Measurements from ENCODE around the gene SLC31A1. TPM values are rescaled to one million over a fixed set of nuclear protein-coding genes. Genes with fewer than 3 reads are reported as not detected.

Gene SLC31A1
- total and polyA plus RNA-seq, 2 of the 8 experiments (the other 6 are each of a cell fraction or from before 2014, with no cell fraction given), result 23.9 to 40.8 TPM

- no peak for TF ChIP-seq CHD7 (IDR thresholded peaks at IDR 0.05; ENCODE audit: insufficient replicate concordance, low read length)
- TF ChIP-seq RNF2 (IDR thresholded peaks at IDR 0.05; ENCODE audit: borderline replicate concordance, low read depth, low read length, missing control alignments, poor library complexity, severe bottlenecking), result no peak
- TF ChIP-seq HDAC6 (IDR thresholded peaks at IDR 0.05; ENCODE audit: low read depth, low read length), result no peak
- TF ChIP-seq RFX5 (IDR thresholded peaks at IDR 0.05; ENCODE audit: borderline replicate concordance, low read depth, low read length), result no peak
- no peak for TF ChIP-seq EGR1 (IDR thresholded peaks at IDR 0.05; ENCODE audit: borderline replicate concordance, low read depth, low read length)
- no peak for TF ChIP-seq HDAC2 (IDR thresholded peaks at IDR 0.05; ENCODE audit: borderline replicate concordance in 1 of 2, low read depth in 2 of 2, low read length in 2 of 2)
These were observed 33.3 kb upstream of the SLC31A1 start (continued) for GRCh38 chr9:113187929-113188595.
